Stimulated activated CD8-positive, alpha-beta memory T cell treated with anti-CD3 and anti-CD28 coated beads, Interleukin-4, amount 100 ng/mL, for 24 hours (primary cell): ENCODE measurements around the gene SCAI.
"Not testable (repeated sequence)": the region's sequence is repeated elsewhere in the genome, so short reads cannot be mapped to it uniquely, and the experiment has no call there.

Experiments
- DNase-seq: peaks from one replicate; pipeline ENCODE4 v3.0.0-alpha.2; 2020; ENCODE audit warnings: low read depth

The SCAI gene

GRCh38 chr9:125028041-125028440 is 115.3 kb downstream of the SCAI start:
- DNase-seq = no peak

- DNase-seq = no peak
Measured at GRCh38 chr9:125024917-125025316, 118.4 kb downstream of the SCAI start.

GRCh38 chr9:125021069-125021468 is 122.3 kb downstream of the SCAI start:
- DNase-seq = no peak

- not testable (repeated sequence) for DNase-seq
Measured at GRCh38 chr9:125015655-125016054, 127.7 kb downstream of the SCAI start.

GRCh38 chr9:125012013-125012412 is 131.3 kb downstream of the SCAI start:
- not testable (repeated sequence) for DNase-seq

GRCh38 chr9:125008599-125008998 is 134.7 kb downstream of the SCAI start:
- DNase-seq = no peak

GRCh38 chr9:125003332-125003731 is 140.0 kb downstream of the SCAI start:
- no peak for DNase-seq

GRCh38 chr9:124983698-124984097 is 159.6 kb downstream of the SCAI start:
- no peak for DNase-seq

GRCh38 chr9:124980431-124980830 is 162.9 kb downstream of the SCAI start:
- DNase-seq = no peak

GRCh38 chr9:124975131-124975530 is 168.2 kb downstream of the SCAI start:
- DNase-seq = no peak

GRCh38 chr9:124973807-124974206 is 169.5 kb downstream of the SCAI start:
- DNase-seq = no peak

- DNase-seq = no peak
Measured at GRCh38 chr9:124972241-124972770, 171.0 kb downstream of the SCAI start.

GRCh38 chr9:124969401-124969800 is 173.9 kb downstream of the SCAI start:
- no peak for DNase-seq

- no peak for DNase-seq
Measured at GRCh38 chr9:124968238-124968637, 175.1 kb downstream of the SCAI start.

- not testable (repeated sequence) for DNase-seq
Measured at GRCh38 chr9:124965775-124966568, 177.4 kb downstream of the SCAI start.

GRCh38 chr9:124964604-124965003 is 178.7 kb downstream of the SCAI start:
- DNase-seq = no peak

GRCh38 chr9:124964056-124964455 is 179.3 kb downstream of the SCAI start:
- DNase-seq = no peak

GRCh38 chr9:124960409-124960752 is 182.9 kb downstream of the SCAI start:
- DNase-seq = no peak

- not testable (repeated sequence) for DNase-seq
Measured at GRCh38 chr9:124959671-124960408, 183.5 kb downstream of the SCAI start.

GRCh38 chr9:124954255-124954654 is 189.1 kb downstream of the SCAI start:
- DNase-seq = no peak

GRCh38 chr9:124950050-124950718 is 193.1 kb downstream of the SCAI start:
- no peak for DNase-seq

GRCh38 chr9:124949387-124949786 is 193.9 kb downstream of the SCAI start:
- DNase-seq = no peak
